ENCODE measurements around the gene C11orf68.
"Not testable (repeated sequence)": the region's sequence is repeated elsewhere in the genome, so short reads cannot be mapped to it uniquely, and the experiment has no call there.

C11orf68 gene

GRCh38 chr11:65918211-65919140 lies at the start of gene C11orf68:
Gene C11orf68, minus strand, starts transcription at chr11:65919062. Its CDS starts 31 bp downstream, at chr11:65919031.
- DNase-seq = peak; percentile 22

GRCh38 chr11:65967329-65967934 lies 48.6 kb upstream of the C11orf68 start:
- DNase-seq = no peak

DNA sequence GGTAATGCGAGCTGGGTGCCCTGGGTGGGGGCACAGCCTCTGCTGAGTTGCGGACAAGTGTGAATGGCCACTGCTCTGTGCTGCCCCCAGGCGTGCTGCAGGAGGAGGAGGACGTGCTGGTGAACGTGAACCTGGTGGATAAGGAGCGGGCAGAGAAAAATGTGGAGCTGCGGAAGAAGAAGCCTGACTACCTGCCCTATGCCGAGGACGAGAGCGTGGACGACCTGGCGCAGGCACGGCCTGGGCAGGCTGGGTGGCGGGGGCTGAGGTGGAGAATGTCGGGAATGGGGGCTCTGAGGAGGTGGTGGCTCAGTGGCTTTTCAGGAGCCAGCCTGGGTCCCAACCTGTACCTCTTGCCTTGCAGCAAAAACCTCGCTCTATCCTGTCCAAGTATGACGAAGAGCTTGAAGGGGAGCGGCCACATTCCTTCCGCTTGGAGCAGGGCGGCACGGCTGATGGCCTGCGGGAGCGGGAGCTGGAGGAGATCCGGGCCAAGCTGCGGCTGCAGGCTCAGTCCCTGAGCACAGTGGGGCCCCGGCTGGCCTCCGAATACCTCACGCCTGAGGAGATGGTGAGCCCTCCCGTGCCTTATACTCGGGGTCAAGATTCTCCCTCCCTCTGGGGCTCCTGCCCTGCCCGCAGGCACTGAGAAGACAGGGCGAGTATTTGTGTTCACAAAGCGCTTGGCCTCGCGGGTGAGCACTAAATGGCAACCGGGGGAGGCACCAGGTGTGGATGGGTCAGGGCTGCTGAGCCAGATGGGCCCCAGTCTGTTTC lies 47.3 kb upstream of the C11orf68 start:
- no peak for DNase-seq

- DNase-seq = no peak
These were observed 46.0 kb upstream of the C11orf68 start for GRCh38 chr11:65964906-65965305.

DNA sequence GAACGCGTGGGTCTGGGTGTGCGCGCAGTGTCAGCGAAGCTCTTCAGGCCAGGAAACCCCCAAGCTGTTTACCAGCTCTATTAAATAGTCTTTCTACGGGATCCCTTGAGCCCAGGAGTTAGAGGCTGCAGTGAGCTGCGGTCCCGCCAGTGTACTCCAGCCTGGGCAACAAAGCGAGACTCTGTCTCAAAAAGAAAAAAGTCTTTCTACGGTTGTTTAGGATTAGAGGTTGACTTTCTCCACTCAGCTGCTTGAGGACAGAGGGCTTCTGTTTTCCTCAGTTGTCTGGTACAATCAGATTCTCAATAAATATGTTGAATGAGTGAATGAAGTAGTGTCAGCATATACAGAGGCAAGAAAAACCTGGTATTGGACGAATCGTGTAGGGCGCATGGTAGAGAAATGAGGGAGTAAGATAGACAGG lies 43.3 kb upstream of the C11orf68 start:
- no peak for DNase-seq

- peak; percentile 97 for DNase-seq
These were observed 42.6 kb upstream of the C11orf68 start, which contains the start of gene SART1 for GRCh38 chr11:65961267-65962140. Gene SART1, plus strand, starts transcription at chr11:65961734. Its CDS starts 47 bp downstream, at chr11:65961781.

DNA sequence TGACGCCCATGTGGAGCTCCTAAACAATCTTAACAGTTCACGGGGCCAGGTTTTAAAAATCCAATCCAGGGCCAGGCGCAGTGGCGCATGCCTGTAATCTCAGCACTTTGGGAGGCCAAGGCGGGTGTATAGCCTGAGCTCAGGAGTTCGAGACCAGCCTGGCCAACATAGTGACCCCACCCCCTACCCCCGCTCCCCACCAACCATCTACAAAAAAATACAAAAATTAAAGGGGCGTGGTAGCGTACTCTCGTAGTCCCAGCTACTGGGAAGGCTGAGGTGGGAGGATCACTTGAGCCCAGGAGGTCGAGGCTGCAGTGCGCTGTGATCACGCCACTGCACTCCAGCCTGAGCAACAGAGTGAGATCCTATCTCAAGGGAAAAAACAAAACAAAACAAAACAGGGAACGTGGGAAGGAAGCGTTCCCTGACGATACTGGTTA lies 42.0 kb upstream of the C11orf68 start:
- DNase-seq = no peak

DNA sequence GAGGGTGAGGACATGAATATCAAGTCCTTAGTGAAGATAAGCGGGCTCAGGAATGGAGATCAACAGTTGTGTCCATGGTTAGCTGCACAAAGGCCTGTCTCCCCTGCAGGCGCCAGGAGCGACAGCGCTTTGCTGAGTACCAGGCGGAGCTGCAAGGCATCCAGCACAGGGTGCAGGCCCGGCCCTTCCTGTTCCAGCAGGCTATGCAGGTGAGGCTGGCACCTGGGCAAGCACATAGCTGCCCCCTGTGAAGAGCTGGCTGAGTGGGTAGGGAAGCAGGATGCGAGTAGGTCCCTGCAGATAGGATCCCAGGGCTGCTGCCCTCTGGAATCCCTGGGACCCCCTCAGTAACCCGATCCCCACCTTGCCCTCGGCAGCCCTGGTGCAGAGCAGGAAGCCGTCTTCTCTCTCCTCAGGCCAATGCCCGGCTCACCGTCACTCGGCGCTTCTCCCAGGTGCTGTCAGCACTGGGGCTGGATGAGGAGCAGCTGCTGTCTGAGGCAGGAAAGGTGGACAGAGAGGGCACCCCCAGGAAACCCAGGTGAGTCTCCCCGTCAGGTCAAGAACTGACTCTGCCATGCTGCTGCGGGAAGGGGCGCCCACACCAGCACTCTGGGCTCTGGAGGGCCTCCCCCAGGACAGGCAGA lies 40.0 kb upstream of the C11orf68 start:
- no peak for DNase-seq

GRCh38 chr11:65958291-65958690 lies 39.4 kb upstream of the C11orf68 start:
- DNase-seq = no peak

GRCh38 chr11:65954771-65955170 lies 35.9 kb upstream of the C11orf68 start:
- DNase-seq = no peak

DNA sequence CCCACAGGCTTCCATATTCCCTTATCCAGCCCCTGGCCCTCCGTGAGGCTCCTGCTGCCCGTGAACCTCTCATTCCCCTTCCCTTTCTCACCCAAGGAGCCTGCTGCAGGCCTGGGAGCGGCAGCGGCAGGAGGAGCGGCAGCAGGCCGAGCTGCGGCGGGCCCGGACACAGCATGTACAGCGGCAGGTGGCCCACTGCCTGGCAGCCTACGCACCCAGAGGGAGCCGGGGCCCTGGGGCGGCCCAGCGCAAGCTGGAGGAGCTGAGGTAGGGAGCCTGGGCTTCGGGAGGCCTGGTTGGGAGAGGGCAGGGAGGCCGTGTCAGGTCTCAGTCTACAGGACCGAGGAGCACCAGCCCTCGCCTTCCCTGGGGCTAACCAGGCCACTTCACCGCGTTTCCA lies 34.6 kb upstream of the C11orf68 start:
- DNase-seq = no peak

DNA sequence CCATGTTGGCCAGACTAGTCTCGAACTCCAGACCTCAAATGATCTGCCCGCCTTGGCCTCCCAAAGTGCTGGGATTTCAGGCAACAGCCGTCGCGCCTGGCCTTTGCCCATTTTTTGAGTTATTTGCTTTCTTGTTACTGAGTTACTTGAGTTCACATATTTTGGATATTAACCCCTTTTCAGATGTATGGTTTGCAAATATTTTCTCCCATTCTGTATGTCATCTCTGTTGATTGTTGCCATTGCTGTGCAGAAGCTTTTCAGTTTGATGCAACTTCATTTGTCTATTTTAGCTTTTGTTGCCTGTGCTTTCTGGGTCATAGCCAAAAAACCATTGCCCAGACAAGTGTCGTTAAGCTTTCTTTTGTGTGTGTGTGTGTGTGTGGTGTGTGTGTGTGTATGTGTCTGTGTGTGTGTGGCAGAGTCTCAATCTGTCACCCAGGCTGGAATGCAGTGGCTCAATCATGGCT lies 33.2 kb upstream of the C11orf68 start:
- DNase-seq = no peak

DNA sequence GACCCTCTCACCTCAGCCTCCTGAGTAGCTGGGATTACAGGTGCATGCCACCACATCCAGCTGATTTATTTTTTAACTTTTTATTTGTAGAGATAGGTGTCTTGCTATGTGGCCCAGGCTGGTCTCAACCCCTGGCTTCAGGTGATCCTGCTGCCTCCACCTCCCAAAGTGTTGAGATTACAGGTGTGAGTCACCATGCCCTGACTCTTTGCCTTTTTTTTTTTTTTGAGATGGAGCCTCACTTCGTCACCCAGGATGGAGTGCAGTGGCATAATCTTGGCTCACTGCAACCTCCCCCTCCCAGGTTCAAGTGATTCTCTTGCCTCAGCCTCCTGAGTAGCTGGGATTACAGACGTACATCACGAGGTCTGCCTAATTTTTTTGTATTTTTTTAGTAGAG lies 32.8 kb upstream of the C11orf68 start:
- DNase-seq = not testable (repeated sequence)

- DNase-seq = not testable (repeated sequence)
These were observed 31.8 kb upstream of the C11orf68 start for GRCh38 chr11:65950711-65951110.

DNA sequence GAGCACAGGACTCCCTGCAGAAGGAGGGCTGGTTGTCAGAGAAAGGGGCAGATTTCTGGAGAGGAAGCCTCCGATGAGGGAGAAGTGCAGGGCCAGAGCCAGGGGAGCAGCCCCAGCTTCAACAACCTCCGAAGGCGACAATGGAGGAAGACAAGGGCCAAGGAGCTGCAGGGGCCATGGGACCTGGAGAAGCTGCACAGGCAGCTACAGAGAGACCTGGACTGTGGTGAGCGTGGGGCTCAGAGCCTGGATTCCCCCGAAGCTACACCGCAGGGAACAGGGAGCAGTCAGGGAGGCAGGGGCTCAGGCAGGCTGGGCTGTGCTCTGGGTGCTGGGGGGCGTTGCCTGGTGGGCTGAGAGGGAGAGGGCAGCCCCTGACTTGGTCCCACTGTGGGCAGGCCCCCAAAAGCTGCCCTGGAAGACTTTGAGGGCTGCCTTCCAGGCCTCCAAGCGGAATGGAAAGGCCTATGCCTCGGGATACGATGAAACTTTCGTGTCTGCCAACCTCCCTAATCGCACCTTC lies 28.8 kb upstream of the C11orf68 start:
- DNase-seq = no peak

DNA sequence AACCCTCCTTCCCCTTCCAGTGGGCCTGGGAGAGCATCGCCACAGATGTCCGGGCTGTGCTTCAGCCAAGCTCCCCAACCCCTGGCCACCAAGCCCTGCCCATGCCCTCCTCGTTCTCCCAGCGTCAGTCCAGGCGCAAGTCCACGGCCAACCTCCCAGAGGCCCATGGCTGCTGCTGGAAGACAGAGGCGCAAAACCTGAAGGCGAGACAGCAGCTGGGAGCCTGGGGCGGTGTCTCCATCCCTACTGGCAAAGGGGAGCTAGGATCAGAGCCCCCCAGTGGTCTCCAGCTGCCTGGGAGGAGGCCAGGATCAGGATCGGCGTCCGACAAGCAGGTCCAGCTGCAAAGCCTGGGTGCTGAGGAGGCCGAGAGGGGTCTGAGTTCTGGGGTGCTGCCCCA lies 28.3 kb upstream of the C11orf68 start:
- DNase-seq = no peak

DNA sequence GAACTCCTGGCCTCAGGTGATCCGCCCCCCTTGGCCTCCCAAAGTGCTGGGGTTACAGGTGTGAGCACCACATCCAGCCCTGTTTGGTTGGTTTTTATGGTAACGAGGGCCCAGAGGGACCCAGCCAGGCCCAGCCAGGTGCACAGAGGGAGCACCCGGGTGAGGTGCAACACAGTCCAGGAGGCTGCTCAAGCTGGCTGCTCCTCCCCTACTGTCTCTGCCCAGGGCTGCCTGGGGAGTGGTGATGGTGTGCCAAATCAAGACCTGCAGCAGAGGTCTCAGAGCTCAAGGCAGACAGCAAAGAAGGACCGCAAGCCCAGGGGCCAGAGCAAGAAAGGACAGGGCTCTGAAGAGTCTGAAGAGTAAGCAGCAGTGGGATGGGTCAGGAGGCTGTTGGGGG lies 27.8 kb upstream of the C11orf68 start:
- DNase-seq = no peak

GRCh38 chr11:65945941-65946558 lies 27.2 kb upstream of the C11orf68 start:
- no peak for DNase-seq

- no peak for DNase-seq
These were observed 26.6 kb upstream of the C11orf68 start, which contains the start of gene TSGA10IP for GRCh38 chr11:65945430-65945911. Gene TSGA10IP, plus strand, starts transcription at chr11:65945480. Its CDS starts 196 bp downstream, at chr11:65945676.

DNA sequence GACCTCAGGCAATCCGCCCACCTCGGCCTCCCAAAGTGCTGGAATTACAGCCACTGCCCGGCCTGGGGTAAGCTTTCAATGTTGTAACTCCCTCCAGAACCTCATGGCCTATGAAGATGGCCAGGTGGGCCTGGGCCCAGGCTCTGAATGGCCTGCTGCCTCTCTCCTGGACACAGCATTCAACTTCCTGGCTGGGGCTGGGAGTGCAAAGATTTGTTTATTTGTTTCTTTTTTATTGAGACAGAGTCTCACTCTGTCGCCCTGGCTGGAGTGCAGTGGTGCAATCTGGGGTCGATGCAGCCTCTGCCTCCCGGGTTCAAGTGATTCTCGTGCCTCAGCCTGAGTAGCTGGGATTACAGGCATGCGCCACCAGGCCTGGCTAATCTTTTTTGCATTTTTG lies 25.9 kb upstream of the C11orf68 start:
- DNase-seq = no peak
